ENCODE data around the gene MUC5AC.
"Not testable (repeated sequence)": the region's sequence is repeated elsewhere in the genome, so short reads cannot be mapped to it uniquely, and the experiment has no call there.

MUC5AC gene

GRCh38 chr11:1147792-1148191, 10.0 kb upstream of the MUC5AC start:
- no peak for DNase-seq (ENCODE audit: low spot score)

- DNase-seq (ENCODE audit: low spot score), result no peak
Observed at GRCh38 chr11:1148752-1149180, 9.0 kb upstream of the MUC5AC start.

DNA sequence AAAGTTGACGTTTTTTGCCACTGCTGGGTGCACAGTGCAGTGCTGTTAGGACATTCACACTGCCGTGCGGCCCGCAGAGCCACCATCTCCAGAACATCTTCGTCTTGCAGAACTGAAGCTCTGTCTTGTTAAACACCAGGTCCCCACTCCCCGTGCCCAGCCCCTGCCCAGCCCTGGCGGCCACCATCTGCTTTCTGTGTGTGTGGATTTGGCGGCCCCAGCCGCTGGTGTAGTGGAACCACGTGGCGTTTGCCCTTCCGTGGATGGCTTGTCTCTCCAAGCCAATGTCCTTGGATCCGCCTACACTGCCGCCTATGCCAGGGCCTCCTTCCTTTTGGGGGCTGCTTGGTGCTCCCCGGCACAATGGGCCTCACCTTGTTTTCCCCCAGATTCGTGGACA, 8.2 kb upstream of the MUC5AC start:
- no peak for DNase-seq (ENCODE audit: low spot score)

DNA sequence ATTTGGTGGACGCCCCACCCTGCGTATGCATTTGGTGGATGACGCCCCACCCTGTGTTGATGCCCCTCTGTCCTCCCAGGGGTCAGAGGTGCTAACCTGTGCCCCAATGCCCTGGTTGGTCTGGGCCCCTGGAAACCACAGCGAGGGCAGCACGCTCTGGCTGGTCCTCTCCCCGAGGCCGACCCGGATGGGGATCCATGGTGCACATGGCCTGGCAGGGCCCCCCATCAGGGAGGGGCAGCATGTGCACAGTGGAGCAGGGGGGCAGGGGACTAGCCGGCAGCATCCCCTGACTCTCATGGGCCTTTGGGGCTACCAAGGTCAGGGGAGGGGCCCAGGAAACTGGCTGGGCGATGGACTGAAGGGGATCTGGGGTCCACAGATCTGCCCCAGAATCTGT, 7.6 kb upstream of the MUC5AC start:
- DNase-seq (ENCODE audit: low spot score), result no peak

- peak; percentile 69 for DNase-seq (ENCODE audit: low spot score)
Observed at GRCh38 chr11:1150769-1151365, 6.9 kb upstream of the MUC5AC start.

DNA sequence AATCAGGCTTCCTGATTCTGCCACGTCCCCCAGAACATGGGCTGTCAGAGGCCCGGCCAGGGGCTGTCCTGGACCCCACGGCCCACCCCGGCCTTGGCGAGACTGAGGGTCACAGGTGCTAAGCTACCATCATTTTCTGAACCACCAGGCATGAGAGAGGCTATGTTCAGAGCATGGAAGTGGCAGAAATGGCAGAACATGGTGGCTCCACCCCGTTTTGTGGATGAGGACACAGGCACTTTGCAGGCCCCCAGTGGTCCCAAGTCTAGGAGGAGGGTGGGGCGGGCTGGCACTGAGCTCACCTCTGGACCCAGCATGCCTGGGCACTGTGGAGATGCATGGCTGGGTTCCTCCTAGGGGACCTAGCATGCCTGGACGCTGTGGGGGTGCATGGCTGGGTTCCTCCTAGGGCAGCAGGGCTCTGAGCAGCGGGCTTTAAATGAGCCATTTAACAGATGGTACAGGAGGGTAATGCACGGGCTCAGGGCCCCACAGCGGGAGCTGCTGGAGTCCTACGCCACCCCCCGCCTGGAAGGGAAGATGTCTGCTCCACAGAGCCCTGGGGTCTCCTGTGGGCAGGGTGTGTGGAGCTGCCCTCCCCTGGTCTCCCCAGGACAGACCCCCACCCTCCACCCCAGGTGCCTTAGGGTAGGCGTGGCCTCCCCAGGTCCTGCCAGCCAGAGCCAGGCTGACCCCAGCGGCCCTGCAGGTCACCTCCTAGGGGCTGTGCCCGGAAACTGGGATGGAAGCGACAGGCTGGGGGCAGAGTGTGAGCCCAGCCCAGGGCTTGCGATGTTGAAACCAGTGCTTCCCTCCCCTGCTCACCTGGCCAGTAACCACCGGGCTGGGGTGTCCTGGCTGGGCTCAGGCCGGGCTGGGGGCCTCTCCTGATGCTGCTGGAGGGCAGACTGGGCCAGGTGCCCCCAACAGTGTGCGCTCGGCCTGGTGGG, 6.1 kb upstream of the MUC5AC start:
- no peak for DNase-seq (ENCODE audit: low spot score)

DNA sequence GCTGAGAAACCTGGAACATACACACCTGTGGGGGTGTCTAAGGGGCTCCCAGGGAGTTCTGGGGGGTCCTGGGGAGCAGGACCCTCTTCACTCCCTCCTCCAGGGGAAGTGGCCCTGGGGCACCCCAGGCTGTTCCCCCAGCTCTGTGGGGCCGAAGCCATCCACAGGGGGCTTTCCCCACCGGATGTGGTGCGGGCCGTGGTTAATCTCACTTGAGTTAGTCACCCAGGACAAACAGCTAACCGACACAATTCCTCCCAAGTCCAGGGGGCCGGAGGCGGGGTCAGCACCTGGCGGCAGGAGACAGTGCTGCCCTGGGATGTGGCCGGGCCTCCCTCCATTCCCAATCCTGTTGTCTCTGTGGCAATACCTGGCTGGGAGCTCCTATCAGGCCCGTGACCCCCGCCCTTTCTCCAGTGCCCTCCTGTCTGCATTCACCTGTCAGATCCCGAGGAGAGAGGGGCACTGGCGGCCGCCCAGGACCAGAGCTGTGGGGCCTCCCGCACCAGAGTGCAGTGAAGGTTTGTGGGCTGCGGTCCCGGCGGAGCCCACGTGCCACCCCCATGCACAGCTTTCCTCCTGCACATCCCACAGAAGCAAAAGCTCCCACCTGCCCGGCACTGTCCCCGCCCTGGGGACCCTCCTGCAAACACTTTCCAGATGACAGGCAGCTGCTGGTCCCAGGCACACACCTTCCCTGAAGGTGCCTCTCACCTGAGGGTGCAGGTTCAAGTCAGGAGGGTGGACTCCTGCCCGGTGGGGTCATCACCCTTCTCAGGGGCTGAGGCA, 5.2 kb upstream of the MUC5AC start:
- DNase-seq (ENCODE audit: low spot score), result no peak

GRCh38 chr11:1153105-1153950, 4.4 kb upstream of the MUC5AC start:
- DNase-seq (ENCODE audit: low spot score), result no peak

DNA sequence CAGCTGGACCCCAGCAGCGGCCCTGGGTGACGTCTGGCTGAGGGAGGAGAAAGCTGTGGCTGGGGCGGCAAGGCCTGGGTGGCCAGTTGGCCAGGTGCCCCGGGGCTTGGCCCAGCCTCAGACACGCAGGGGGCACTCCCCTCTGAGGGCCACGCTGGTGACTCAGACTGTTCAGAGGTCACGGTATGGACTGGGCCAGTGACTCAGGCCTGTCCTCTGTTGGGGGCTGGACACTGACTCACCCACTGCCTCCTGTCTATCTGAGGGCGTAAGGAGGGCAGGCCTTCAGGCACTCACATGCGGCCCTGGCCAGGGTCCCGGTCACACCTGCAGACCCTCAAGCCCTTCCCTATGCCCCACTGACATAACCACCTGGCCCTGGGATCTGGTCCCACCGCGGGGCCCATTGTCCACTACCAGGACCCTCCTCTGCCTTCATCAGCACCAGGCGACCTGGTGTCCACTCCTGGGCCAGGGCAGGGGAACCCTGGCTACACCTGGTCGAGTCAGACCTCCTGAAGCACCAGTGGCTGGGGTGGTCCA, 3.7 kb upstream of the MUC5AC start:
- peak; percentile 97 for DNase-seq (ENCODE audit: low spot score)

- not testable (repeated sequence) for DNase-seq (ENCODE audit: low spot score)
Observed at GRCh38 chr11:1154656-1155055, 3.1 kb upstream of the MUC5AC start.

DNA sequence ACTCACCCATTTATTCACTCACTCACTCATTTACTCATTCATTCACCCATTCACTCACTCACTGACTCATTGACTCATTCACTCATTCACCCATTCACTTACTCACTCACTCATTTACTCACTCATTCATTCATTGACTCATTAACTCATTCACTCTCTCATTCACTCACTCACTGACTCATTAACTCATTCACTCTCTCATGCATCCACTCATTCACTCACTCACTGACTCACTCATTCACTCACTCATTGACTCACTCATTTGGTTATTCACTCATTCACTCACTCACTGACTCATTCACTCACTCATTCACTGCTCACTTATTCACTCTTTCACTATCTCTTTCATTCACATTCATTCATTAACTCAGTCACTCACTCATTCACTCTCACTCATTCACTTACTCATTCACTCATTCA, 2.5 kb upstream of the MUC5AC start:
- no peak for DNase-seq (ENCODE audit: low spot score)

DNA sequence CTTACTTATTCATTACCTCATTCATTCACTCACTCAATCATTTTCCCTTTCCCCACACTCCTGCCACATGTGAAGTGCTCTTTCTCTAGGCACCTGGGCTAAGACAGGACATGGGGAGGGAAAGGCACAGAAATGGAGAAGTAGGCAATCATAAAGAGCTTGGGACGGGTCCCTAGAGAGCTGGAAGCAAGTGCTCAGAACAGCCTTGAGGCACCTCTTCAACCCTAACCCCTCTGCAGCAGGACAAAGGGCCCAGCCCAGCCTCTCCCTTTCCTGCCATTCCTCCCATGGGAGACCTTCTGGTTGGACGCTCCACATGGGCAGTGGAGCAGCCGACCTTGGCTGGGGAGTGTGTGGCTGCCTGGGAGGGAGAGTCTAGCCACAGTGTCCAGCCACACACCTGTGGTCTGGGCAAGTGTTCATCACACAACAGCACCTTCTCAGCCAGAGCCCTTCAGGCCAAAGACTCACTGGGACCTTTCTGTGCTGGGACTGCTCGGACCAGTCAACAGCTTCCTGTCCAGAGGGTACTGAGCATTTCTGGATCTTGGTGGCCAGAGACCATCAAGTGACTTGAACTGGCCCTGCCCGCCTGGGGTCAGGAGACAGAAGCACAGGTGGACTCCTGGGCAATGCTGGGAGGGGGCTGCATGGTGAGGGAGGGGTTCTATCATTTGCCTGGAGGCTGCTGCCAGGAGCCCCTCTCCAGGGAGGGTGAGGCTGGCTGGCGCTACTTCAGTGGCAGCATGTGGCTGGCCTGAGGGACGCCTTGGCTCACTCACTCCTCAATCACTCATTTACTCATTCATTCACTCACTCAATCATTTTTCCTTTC, 1.0 kb upstream of the MUC5AC start:
- DNase-seq (ENCODE audit: low spot score), result no peak

DNA sequence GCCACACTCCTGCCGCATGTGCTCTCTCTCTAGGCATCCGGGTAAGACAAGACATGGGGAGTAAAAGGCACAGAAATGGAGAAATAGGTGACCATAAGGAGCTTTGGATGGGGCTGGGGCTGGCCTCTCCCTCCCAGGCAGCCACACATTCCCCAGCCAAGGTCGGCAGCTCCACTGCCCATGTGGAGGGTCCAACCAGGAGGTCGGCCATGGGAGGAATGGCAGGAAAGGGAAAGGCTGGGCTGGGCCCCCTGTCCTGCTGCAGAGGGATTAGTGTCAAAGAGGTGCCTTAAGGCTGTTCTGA, 460 bp upstream of the MUC5AC start:
- DNase-seq (ENCODE audit: low spot score), result no peak

DNA sequence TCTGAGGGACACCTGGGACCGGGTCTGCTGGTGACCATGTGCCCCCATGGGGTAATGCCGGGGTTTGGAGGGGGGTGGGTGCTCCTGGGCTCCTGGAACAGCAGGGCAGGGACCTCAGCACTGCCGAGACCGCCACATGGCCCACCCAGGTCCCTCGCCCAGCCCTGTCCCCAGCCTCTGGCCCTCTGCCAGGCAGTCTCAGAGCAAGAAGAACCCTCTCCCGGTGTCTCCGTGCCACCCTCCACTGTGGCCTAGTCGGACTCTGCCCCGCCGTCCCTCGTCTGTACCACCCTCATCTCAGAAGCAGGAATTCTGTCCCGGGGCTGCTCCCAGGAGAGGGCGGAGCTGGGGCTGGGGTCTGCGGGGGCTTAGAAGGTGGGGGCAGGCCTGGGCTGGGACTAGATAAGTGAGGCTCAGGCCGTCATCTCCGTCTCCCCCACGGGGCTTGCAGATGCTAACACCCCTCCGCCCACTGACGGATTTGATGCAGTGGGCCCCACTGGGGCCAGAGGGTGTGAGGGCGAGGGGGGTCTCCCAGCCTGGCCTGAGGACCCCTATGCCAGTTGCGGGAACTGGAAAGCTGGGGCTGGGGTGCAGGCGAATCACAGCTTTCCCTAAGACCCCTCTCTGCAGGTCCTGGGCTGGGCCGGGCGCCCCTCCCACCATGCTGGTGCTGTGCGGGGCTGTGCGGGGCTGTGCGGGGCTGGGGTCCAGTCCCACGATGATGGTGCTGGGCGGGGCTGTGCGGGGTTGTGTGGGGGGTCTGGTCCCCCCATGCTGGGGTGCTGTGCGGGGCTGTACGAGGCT, 1.1 kb downstream of the MUC5AC start:
- DNase-seq (ENCODE audit: low spot score), result no peak

DNA sequence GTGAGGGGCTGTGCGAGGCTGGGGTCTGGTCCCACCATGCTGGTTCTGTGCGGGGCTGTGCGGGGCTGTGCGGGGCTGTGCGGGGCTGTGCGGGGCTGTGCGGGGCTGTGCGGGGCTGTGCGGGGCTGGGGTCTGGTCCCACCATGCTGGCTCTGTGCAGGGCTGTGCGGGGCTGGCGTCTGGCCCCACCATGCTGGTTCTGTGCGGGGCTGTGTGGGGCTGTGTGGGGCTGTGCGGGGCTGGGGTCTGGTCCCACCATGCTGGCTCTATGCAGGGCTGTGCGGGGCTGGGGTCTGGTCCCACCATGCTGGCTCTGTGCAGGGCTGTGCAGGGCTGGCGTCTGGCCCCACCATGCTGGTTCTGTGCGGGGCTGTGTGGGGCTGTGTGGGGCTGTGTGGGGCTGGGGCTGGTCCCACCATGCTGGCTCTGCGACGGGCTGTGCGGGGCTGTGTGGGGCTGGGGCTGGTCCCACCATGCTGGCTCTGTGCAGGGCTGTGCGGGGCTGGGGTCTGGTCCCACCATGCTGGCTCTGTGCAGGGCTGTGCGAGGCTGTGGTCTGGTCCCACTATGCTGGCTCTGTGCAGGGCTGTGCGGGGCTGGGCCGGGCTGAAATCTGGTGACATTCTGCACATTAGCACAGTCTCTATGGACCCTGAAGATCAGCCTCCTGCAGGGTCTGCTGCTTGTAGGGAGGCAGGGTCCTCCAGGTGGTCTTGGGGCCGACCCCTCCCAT, 1.9 kb downstream of the MUC5AC start:
- DNase-seq (ENCODE audit: low spot score), result not testable (repeated sequence)

DNA sequence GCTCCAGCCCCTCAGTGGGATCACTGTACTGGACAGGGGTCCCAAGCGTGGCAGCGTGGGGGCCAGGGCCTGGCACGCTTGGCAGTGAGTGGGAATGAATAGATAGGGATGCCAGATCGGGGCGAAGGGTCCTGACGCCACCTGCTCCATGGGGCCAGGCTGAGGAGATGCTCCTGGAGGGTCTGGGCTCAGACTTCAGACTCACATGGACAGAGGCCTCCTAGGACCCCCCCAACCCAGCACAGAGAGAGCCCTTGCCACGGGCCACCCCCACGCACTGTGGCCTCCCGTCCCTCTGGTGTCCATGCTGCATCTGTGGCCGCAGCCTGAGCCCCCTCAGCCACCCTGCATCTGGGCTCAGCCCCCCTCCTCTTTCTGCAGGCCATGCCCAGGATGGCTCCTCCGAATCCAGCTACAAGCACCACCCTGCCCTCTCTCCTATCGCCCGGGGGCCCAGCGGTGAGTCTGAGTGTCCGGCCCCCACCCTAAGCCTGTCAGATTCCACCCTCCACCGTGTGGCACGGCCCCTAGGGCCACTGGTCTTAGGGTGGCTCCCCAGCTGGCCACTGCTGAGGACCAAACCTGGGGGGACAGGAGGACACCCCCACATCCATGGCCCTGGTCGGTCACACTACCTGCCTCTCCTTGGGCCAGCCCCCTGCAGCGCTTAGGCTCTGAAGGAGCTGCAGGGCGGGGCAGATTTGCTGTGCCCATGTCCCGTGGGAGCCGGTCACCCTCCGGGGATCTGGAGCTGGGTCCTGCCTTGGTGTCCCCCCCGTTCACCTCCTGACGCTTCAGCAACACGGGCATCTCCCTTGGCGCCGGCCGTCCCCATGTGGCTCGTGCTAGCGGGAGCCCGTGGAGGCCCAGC, 2.7 kb downstream of the MUC5AC start:
- no peak for DNase-seq (ENCODE audit: low spot score)

DNA sequence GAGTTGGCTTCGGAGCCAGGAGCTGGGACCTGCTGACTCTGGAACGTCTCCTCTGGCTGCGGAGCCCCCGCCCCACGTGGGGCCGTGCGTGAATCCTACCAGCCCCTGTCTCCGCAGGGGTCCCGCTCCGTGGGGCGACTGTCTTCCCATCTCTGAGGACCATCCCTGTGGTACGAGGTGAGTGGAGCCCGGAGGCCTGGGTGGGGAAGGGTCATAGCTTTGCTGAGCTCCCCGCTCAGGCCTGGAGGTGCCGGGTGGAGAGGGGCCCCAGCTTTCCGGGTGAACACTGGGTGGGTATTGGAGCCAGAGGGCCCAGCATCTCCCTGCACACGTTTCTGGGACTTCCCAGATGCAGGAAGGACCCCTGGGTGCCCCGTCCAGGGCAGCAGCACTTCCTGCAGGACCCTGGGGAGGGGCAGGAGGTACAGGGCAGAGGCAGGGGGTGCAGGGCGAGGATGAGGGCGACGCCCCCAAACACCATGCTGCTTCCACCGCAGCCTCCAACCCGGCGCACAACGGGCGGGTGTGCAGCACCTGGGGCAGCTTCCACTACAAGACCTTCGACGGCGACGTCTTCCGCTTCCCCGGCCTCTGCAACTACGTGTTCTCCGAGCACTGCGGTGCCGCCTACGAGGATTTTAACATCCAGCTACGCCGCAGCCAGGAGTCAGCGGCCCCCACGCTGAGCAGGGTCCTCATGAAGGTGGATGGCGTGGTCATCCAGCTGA, 3.8 kb downstream of the MUC5AC start:
- DNase-seq (ENCODE audit: low spot score), result no peak

DNA sequence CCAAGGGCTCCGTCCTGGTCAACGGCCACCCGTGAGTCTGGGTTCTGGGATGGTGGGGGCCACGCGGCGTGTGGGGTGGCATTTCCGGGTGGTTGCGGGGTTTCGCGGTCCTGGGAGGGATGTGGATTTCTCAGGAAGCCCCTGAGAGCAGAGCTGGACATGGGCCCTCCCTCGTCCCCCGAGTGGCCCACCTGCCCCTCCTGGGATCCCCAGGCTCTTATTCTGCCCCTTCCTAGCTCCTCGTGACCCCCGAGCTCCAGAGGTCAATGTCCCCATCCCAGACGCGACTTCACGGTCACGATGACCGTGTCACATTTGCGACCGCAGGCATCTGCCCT, 4.4 kb downstream of the MUC5AC start:
- DNase-seq (ENCODE audit: low spot score), result no peak

All from hepatic stellate cell (primary cell).